HepG2 (cell line): ENCODE measurements around the gene HMGN4. TPM values are rescaled to one million over a fixed set of nuclear protein-coding genes. Genes with fewer than 3 reads are reported as not detected.
A peak's percentile ranks its signal among the peaks of the same experiment; 100 is the strongest.

ENCODE experiments used
- ARNT ChIP-seq: fragments of 450-650 bp; IDR thresholded peaks from 2 replicates; pipeline ENCODE4 v1.6.1; 2017
- CCAR2 ChIP-seq: fragments of 200-400 bp; formaldehyde crosslinking; optimal IDR thresholded peaks from 2 replicates; pipeline ENCODE3; 2018; ENCODE audit warnings: low read depth, mild to moderate bottlenecking, low read length, moderate library complexity
- FOXK1 ChIP-seq: sonication (generic); formaldehyde crosslinking; IDR thresholded peaks from 2 replicates; pipeline ENCODE4 v1.4.0; 2020; ENCODE audit warnings: low read depth, missing genetic modification reagents, borderline replicate concordance
- HNF4A ChIP-seq: sonication (generic); formaldehyde crosslinking; IDR thresholded peaks from 2 replicates; pipeline ENCODE4 v1.4.0; 2020; ENCODE audit warnings: missing genetic modification reagents
- HOXA5 ChIP-seq: sonication (generic); formaldehyde crosslinking; IDR thresholded peaks from 2 replicates; pipeline ENCODE4 v1.4.0; 2020; ENCODE audit warnings: missing genetic modification reagents
- JUNB ChIP-seq: sonication (generic); formaldehyde crosslinking; IDR thresholded peaks from 2 replicates; pipeline ENCODE4 v1.8.0; 2022; ENCODE audit warnings: missing genetic modification reagents, mild to moderate bottlenecking, borderline replicate concordance
- SNRNP70 ChIP-seq: fragments of 200-400 bp; formaldehyde crosslinking; IDR thresholded peaks from 2 replicates; pipeline ENCODE4 v1.6.1; 2017; ENCODE audit warnings: mild to moderate bottlenecking, low read depth, low read length, moderate library complexity
- XRCC5 ChIP-seq: fragments of 200-400 bp; formaldehyde crosslinking; optimal IDR thresholded peaks from 2 replicates; pipeline ENCODE3; 2017; ENCODE audit warnings: mild to moderate bottlenecking, low read length
- YEATS2 ChIP-seq: sonication (generic); formaldehyde crosslinking; IDR thresholded peaks from 2 replicates; pipeline ENCODE4 v1.4.0; 2020; ENCODE audit warnings: missing genetic modification reagents, borderline replicate concordance
- ZNF121 ChIP-seq: sonication (generic); formaldehyde crosslinking; IDR thresholded peaks from 2 replicates; pipeline ENCODE4 v1.5.0; 2020; ENCODE audit warnings: mild to moderate bottlenecking, missing genetic modification reagents
- ZNF619 ChIP-seq: sonication (generic); formaldehyde crosslinking; IDR thresholded peaks from 2 replicates; pipeline ENCODE4 v1.4.0; 2020; ENCODE audit warnings: mild to moderate bottlenecking, missing genetic modification reagents
- ZNF674 ChIP-seq: sonication (generic); formaldehyde crosslinking; IDR thresholded peaks from 2 replicates; pipeline ENCODE4 v1.5.0; 2020; ENCODE audit warnings: low read depth, mild to moderate bottlenecking, missing genetic modification reagents
- ZNF703 ChIP-seq: sonication (generic); formaldehyde crosslinking; IDR thresholded peaks from 2 replicates; pipeline ENCODE4 v1.5.1; 2020; ENCODE audit warnings: missing genetic modification reagents, mild to moderate bottlenecking, moderate library complexity, borderline replicate concordance
- ZNF883 ChIP-seq: sonication (generic); formaldehyde crosslinking; IDR thresholded peaks from 2 replicates; pipeline ENCODE4 v1.5.1; 2020; ENCODE audit warnings: mild to moderate bottlenecking, missing genetic modification reagents; ENCODE audit errors: not compliant biosample characterization
- ZSCAN22 ChIP-seq: sonication (generic); formaldehyde crosslinking; IDR thresholded peaks from 2 replicates; pipeline ENCODE4 v1.4.0; 2020; ENCODE audit warnings: mild to moderate bottlenecking, missing genetic modification reagents
- polyA plus RNA-seq, 8 experiments: library from polyadenylated mRNA; depleted of rRNA in 3 of 8; stranded (reverse) in 7 of 8; unstranded in 1 of 8; fragments of >200 nt; fragmentation: Illumina TruSeq in 4 of 8; extraction: Trizol in 4 of 8; gene quantifications; 2 replicates each; pipeline versions ENCODE4 v1.2.1 to v1.2.3, GENCODE V29; 2011 to 2016; ENCODE audit warnings: low read depth in 4 of 8, missing spikeins in 1 of 8, mixed read lengths in 1 of 8; ENCODE audit not compliant: insufficient read depth in 1 of 8
- total RNA-seq, 5 experiments: library from RNA; depleted of rRNA; stranded (reverse); fragments of >200 nt; fragmentation: Illumina TruSeq; extraction: Trizol; gene quantifications; 2 replicates each; pipeline ENCODE4 v1.2.3, GENCODE V29; 2016; ENCODE audit warnings: low read depth in 1 of 5
- TF ChIP-seq, protein P1 (sequence below): sonication (generic); formaldehyde crosslinking; IDR thresholded peaks from 2 replicates; pipeline ENCODE4 v1.4.0; 2020; ENCODE audit warnings: mild to moderate bottlenecking, low read depth, missing genetic modification reagents
- TF ChIP-seq, protein P2 (sequence below): sonication (generic); formaldehyde crosslinking; conservative IDR thresholded peaks from 2 replicates; pipeline ENCODE4 v1.4.0; 2020; ENCODE audit warnings: missing genetic modification reagents
- TF ChIP-seq, protein P3 (sequence below): sonication (generic); formaldehyde crosslinking; IDR thresholded peaks from 2 replicates; pipeline ENCODE4 v1.4.0; 2020; ENCODE audit warnings: missing genetic modification reagents, borderline replicate concordance
- TF ChIP-seq, protein P4 (sequence below): sonication (generic); formaldehyde crosslinking; IDR thresholded peaks from 2 replicates; pipeline ENCODE4 v1.8.0; 2022; ENCODE audit warnings: mild to moderate bottlenecking, missing genetic modification reagents; ENCODE audit not compliant: insufficient replicate concordance
- TF ChIP-seq, protein P5 (sequence below): IDR thresholded peaks from 2 replicates; pipeline ENCODE4 v1.6.1; 2012; ENCODE audit warnings: low read length, improper control_type of control experiment

HMGN4 gene
- total and polyA plus RNA-seq, 2 of the 13 experiments (the other 11 are each of a cell fraction or from before 2014, with no cell fraction given), result 39.9 to 52.1 TPM

DNA sequence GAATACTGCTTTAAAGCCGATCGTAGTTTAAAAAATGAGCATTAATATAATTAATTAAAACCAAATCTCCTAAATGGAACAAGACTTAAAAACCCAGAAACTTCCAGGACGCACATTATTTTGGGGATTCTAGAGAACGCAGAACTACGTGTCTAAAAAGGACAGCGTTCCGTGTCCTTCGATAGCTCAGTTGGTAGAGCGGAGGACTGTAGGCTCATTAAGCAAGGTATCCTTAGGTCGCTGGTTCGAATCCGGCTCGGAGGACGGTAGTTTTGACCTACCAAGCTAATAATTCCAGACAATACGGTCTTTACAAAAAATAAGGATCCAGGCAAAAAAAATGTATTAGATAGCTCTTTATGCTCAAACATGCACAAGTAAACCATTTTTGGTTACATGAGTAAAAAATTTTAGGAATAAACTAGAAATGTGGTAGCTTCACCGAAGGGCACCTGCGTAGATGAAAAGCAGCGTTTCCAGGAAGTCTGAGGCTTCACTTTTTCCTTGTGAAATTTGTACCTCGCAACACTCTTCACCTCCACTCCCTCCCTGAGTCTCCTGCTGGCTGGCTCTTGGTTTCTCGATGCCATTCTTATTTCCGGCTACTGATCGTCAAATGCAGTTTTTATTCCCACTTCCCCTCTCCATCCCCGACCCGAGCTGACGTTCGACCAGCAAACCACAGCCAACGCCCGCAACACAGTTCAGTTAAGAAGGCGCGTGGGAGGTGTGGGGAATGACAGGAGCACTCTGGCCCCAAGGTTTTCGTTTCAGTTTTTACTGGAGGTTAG, 39.0 kb downstream of the HMGN4 start (continued):
- TF ChIP-seq FOXK1, result no peak
- TF ChIP-seq, protein P1, sequence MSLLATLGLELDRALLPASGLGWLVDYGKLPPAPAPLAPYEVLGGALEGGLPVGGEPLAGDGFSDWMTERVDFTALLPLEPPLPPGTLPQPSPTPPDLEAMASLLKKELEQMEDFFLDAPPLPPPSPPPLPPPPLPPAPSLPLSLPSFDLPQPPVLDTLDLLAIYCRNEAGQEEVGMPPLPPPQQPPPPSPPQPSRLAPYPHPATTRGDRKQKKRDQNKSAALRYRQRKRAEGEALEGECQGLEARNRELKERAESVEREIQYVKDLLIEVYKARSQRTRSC (CRISPR knock-in tag), result no peak
- peak; percentile 49; the same call in 1 of the 2 replicates for TF ChIP-seq HOXA5
- TF ChIP-seq SNRNP70, result no peak
- TF ChIP-seq ZNF703 (CRISPR knock-in tag), result no peak
- TF ChIP-seq, protein P2, sequence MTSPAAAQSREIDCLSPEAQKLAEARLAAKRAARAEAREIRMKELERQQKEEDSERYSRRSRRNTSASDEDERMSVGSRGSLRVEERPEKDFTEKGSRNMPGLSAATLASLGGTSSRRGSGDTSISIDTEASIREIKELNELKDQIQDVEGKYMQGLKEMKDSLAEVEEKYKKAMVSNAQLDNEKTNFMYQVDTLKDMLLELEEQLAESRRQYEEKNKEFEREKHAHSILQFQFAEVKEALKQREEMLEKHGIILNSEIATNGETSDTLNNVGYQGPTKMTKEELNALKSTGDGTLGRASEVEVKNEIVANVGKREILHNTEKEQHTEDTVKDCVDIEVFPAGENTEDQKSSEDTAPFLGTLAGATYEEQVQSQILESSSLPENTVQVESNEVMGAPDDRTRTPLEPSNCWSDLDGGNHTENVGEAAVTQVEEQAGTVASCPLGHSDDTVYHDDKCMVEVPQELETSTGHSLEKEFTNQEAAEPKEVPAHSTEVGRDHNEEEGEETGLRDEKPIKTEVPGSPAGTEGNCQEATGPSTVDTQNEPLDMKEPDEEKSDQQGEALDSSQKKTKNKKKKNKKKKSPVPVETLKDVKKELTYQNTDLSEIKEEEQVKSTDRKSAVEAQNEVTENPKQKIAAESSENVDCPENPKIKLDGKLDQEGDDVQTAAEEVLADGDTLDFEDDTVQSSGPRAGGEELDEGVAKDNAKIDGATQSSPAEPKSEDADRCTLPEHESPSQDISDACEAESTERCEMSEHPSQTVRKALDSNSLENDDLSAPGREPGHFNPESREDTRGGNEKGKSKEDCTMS (CRISPR knock-in tag), result no peak
- TF ChIP-seq, protein P3, sequence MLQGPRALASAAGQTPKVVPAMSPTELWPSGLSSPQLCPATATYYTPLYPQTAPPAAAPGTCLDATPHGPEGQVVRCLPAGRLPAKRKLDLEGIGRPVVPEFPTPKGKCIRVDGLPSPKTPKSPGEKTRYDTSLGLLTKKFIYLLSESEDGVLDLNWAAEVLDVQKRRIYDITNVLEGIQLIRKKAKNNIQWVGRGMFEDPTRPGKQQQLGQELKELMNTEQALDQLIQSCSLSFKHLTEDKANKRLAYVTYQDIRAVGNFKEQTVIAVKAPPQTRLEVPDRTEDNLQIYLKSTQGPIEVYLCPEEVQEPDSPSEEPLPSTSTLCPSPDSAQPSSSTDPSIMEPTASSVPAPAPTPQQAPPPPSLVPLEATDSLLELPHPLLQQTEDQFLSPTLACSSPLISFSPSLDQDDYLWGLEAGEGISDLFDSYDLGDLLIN (CRISPR knock-in tag), result no peak
- no peak for TF ChIP-seq ZSCAN22
- no peak for TF ChIP-seq ZNF121 (CRISPR knock-in tag)
- TF ChIP-seq ARNT, result no peak
- TF ChIP-seq, protein P4, sequence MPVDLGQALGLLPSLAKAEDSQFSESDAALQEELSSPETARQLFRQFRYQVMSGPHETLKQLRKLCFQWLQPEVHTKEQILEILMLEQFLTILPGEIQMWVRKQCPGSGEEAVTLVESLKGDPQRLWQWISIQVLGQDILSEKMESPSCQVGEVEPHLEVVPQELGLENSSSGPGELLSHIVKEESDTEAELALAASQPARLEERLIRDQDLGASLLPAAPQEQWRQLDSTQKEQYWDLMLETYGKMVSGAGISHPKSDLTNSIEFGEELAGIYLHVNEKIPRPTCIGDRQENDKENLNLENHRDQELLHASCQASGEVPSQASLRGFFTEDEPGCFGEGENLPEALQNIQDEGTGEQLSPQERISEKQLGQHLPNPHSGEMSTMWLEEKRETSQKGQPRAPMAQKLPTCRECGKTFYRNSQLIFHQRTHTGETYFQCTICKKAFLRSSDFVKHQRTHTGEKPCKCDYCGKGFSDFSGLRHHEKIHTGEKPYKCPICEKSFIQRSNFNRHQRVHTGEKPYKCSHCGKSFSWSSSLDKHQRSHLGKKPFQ (CRISPR knock-in tag), result peak; percentile 62
- no peak for TF ChIP-seq CCAR2
- TF ChIP-seq ZNF883, result no peak
- peak; percentile 50 for TF ChIP-seq XRCC5
- TF ChIP-seq ZNF674 (CRISPR knock-in tag), result no peak
- no peak for TF ChIP-seq YEATS2 (CRISPR knock-in tag)
- TF ChIP-seq, protein P5, sequence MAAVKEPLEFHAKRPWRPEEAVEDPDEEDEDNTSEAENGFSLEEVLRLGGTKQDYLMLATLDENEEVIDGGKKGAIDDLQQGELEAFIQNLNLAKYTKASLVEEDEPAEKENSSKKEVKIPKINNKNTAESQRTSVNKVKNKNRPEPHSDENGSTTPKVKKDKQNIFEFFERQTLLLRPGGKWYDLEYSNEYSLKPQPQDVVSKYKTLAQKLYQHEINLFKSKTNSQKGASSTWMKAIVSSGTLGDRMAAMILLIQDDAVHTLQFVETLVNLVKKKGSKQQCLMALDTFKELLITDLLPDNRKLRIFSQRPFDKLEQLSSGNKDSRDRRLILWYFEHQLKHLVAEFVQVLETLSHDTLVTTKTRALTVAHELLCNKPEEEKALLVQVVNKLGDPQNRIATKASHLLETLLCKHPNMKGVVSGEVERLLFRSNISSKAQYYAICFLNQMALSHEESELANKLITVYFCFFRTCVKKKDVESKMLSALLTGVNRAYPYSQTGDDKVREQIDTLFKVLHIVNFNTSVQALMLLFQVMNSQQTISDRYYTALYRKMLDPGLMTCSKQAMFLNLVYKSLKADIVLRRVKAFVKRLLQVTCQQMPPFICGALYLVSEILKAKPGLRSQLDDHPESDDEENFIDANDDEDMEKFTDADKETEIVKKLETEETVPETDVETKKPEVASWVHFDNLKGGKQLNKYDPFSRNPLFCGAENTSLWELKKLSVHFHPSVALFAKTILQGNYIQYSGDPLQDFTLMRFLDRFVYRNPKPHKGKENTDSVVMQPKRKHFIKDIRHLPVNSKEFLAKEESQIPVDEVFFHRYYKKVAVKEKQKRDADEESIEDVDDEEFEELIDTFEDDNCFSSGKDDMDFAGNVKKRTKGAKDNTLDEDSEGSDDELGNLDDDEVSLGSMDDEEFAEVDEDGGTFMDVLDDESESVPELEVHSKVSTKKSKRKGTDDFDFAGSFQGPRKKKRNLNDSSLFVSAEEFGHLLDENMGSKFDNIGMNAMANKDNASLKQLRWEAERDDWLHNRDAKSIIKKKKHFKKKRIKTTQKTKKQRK, result no peak
- TF ChIP-seq ZNF619, result no peak
- TF ChIP-seq JUNB (CRISPR knock-in tag), result no peak
- no peak for TF ChIP-seq HNF4A
